GM21529 (cell line): ENCODE data around the gene C6orf163.
A peak's percentile ranks its signal among the peaks of the same experiment; 100 is the strongest.

Experiments
- ATAC-seq: cut with Tn5 transposase; IDR thresholded peaks from one replicate; pipeline ENCODE4 v1.9.1; 2021; ENCODE audit not compliant: unreplicated experiment

Gene C6orf163

GRCh38 chr6:87356181-87356580 is 11.6 kb downstream of the C6orf163 start:
- no peak for ATAC-seq

GRCh38 chr6:87357479-87358196 is 13.0 kb downstream of the C6orf163 start:
- no peak for ATAC-seq

- no peak for ATAC-seq
Observed at GRCh38 chr6:87364602-87365252, 20.1 kb downstream of the C6orf163 start.

- no peak for ATAC-seq
Observed at GRCh38 chr6:87366072-87366827, 21.6 kb downstream of the C6orf163 start.

GRCh38 chr6:87366899-87367298 is 22.3 kb downstream of the C6orf163 start:
- no peak for ATAC-seq

- no peak for ATAC-seq
Observed at GRCh38 chr6:87373377-87373776, 28.8 kb downstream of the C6orf163 start.

- no peak for ATAC-seq
Observed at GRCh38 chr6:87375315-87375714, 30.7 kb downstream of the C6orf163 start.

GRCh38 chr6:87376643-87377042 is 32.0 kb downstream of the C6orf163 start:
- no peak for ATAC-seq

- no peak for ATAC-seq
Observed at GRCh38 chr6:87378947-87379346, 34.3 kb downstream of the C6orf163 start.

- no peak for ATAC-seq
Observed at GRCh38 chr6:87382861-87383260, 38.2 kb downstream of the C6orf163 start.

GRCh38 chr6:87384038-87384437 is 39.4 kb downstream of the C6orf163 start:
- no peak for ATAC-seq

GRCh38 chr6:87384449-87384848 is 39.8 kb downstream of the C6orf163 start:
- no peak for ATAC-seq

GRCh38 chr6:87391334-87391733 is 46.7 kb downstream of the C6orf163 start:
- ATAC-seq, result peak; percentile 67

GRCh38 chr6:87393026-87393622 is 48.5 kb downstream of the C6orf163 start:
- peak; percentile 76 for ATAC-seq

- ATAC-seq, result no peak
Observed at GRCh38 chr6:87395431-87395830, 50.8 kb downstream of the C6orf163 start.

- ATAC-seq, result peak; percentile 91
Observed at GRCh38 chr6:87396595-87397392, 52.2 kb downstream of the C6orf163 start.

GRCh38 chr6:87397656-87398055 is 53.0 kb downstream of the C6orf163 start:
- ATAC-seq, result no peak

GRCh38 chr6:87401832-87402231 is 57.2 kb downstream of the C6orf163 start:
- ATAC-seq, result no peak

- peak; percentile 15 for ATAC-seq
Observed at GRCh38 chr6:87407561-87407900, 62.9 kb downstream of the C6orf163 start.

GRCh38 chr6:87407901-87408720 is 63.5 kb downstream of the C6orf163 start, which contains the start of gene CFAP206:
Gene CFAP206 (plus strand): TSS chr6:87407972. CDS start chr6:87409840, 1,868 bp downstream.
- ATAC-seq, result peak; percentile 83
